HTERT RPE-1 (cell line): Measurements from ENCODE around the gene RGS9.
"Not testable (repeated sequence)": the region's sequence is repeated elsewhere in the genome, so short reads cannot be mapped to it uniquely, and the experiment has no call there.

Experiments
- in situ Hi-C: fragments of 300-500 bp; cut with MboI; formaldehyde crosslinking; loops from 4 replicates; pipeline ENCODE4 v1.14.3; 2020; ENCODE audit warnings: low sequenced_read_pairs

Gene RGS9

DNA sequence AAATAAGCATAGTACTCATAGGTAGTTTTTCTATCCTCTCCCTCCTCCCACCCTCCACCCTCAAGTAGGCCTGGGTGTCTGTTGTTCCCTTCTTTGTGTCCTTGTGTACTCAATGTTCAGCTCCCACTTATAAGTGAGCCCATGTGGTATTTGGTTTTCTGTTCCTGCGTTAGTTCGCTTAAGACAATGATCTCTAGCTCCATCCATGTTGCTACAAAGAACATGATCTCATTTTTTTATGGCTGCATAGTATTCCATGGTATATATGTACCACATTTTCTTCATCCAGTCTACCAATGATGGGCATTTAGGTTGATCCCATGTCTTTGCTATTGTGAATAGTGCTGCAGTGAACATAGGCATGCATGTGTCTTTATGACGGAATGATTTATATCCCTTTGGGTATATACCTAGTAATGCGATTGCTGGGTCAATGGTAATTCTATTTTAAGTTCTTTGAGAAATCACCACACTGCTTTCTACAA lies 43.6 kb downstream of the RGS9 start:
- in situ Hi-C loops, result not testable (repeated sequence)

- in situ Hi-C loops, result no loop called here
Measured at GRCh38 chr17:65181237-65182061, 44.3 kb downstream of the RGS9 start.

GRCh38 chr17:65182233-65182632 lies 45.1 kb downstream of the RGS9 start:
- in situ Hi-C loops, result no loop called here

DNA sequence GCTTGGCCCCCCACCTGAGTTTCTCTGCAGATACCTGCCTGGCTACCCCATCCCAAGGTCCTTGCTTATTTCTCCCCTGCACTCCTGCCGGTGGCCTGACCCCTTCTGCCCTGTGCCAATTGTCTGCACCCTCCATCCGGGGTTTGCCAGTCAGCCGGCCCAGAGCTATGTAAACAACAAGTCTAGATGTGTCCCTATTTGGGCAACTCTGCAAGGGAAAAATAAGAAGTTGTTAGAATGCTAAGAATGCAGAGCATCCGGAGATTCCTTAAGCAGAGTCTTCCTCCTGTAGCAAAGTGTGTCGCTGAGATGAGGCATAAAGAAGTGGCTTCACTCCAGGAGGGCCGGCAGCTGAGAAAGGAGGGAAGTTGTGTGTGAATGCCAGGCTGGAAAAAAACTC lies 46.6 kb downstream of the RGS9 start:
- in situ Hi-C loops, result no loop called here

DNA sequence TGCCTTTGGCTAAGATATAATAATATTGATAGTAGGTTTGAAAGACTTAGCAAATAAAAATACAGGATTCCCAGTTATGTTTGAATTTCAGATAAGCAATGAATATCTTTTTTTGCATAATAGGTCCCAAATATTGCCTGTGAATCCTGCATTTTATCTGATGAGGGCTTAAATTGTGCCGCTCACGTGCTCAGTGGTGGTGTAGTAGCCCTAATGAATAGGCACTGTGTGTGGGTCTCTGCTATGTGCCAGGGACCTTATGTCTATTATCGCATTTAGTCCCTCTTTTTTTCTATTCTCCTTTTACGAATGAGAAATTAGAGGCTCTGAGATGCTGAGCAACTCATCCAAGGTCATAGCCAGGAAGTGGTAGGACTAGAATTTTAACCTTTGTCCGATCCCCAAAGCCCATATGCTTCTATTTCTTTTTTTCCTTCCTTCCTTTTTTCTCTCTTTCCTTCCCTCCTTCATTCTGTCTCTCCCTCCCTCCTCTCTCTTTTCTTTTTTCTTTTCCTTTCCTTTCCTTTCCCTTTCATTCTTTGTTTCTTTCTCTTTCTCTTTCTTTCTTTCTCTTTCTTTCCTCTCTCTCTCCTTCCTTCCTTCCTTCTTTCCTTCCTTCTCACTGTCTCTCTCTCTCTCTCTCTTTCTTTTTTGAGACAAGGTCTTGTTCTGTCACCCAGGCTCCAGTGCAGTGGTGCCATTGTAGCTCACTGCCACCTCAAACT lies 47.2 kb downstream of the RGS9 start:
- in situ Hi-C loops, result no loop called here

- in situ Hi-C loops, result no loop called here
Measured at GRCh38 chr17:65185062-65185461, 47.9 kb downstream of the RGS9 start.

DNA sequence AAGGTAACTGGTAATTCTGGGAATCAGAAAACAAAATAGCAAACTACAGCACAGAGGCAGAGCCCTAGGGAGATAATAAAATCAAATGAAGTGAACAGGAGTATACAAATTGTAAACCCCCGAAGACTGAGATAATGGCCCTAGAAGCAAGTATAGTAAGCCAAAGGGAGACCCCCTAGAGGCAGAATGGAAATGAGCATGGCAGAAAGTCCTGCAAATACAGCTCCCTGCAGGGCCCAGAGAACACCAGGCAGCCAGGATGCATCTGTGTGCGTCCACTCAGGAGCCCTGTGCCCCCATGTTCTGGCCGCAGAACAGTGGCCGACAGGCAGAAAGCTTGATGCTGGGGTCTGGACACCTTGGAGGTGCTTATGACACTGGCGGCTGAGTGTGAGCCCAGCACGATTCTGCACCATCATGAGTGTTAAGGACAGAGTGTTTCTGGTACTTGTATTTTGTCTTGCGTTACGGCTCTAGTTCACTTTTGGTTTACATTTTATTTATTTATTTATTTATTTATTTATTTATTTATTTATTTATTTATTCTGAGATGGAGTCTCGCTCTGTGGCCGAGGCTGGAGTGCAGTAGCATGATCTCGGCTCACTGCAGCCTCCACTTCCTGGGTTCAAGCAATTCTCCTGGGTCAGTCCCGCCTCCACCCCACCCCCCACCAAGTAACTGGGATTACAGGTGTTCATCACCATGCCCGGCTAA lies 48.7 kb downstream of the RGS9 start:
- in situ Hi-C loops, result no loop called here

- in situ Hi-C loops, result no loop called here
Measured at GRCh38 chr17:65190467-65191097, 53.4 kb downstream of the RGS9 start.

- in situ Hi-C loops, result no loop called here
Measured at GRCh38 chr17:65191811-65192740, 54.9 kb downstream of the RGS9 start.

GRCh38 chr17:65193305-65193704 lies 56.1 kb downstream of the RGS9 start:
- in situ Hi-C loops, result no loop called here

DNA sequence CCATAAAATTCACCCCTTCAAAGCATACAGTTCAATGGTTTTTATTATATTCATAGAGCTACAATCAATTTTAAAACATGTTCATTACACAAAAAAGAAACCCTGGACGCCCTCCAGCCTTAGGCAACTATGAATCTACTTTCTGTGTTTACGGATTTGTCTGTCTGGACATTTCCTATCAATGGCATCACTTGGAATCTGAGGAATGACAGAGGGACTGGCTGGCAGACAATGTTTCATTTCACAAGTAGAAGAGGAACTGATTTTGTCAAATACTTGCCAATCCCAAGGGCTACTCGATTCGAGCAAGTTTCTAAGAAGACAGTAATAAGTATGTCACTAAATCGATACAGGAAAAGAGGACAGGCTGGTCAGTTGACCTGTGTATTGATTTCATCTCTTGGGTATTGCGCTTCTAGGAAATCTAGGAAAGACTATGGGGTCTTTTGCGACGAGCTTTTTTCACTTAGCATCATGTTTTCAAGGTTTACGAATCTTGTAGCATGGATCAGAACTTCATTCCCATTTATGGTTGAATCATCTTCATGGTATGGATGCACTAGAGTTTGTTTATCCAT lies 56.6 kb downstream of the RGS9 start:
- in situ Hi-C loops, result no loop called here

DNA sequence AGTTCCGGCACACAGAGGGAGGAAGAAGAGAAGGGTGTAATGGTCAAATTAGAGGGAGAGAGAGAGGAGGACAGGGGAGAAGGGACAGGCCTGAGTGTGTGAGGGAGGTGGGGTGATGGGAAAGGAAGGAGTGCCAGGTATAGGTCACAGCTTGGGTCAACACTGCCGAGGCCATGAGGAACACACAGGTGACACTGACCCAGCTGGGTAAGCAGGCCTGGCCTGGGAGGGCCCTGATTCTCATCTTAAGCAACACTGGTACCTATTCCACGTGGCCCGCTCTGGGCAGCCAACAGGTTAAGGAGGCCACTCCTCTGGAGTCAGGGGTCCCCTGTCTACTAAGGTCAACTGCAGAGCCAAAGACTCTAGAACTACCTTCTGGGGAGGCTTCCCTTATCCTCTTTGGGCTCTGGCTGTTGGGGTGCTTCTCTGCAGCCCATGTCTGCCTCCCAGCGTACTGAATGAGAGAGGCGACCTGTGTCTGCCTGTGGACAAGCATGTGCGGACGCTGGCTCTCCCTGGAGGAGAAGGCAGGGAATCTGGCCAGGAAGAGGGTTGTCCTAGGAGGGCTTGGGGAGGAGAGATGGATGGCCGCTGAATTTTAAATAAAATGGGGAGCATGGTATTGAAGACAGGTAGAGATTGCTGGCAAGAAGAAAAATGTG lies 57.6 kb downstream of the RGS9 start:
- in situ Hi-C loops, result no loop called here

GRCh38 chr17:65195716-65196115 lies 58.5 kb downstream of the RGS9 start:
- in situ Hi-C loops, result no loop called here

GRCh38 chr17:65196617-65197016 lies 59.4 kb downstream of the RGS9 start:
- in situ Hi-C loops, result no loop called here

- in situ Hi-C loops, result no loop called here
Measured at GRCh38 chr17:65197201-65197600, 60.0 kb downstream of the RGS9 start.

- in situ Hi-C loops, result no loop called here
Measured at GRCh38 chr17:65198653-65199382, 61.6 kb downstream of the RGS9 start.

DNA sequence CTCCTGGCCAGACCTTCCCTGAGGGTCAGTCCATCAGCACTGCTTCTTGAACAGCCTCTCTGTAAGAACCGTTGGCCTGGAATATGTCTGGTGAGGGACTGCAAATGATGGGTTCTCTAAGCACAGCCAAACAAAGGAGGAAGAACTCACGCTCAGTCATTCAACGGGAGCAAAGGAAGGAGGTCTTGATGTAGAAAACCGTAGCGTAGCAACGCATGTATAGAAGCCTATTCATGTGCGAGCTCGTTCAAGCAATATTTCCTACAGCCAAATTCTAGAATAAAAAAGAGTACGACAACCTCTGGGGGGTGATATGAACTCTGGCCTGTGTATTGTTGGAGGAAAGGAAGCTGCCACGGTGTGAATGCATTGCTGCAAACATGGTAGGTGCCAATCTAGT lies 64.2 kb downstream of the RGS9 start:
- in situ Hi-C loops, result no loop called here

GRCh38 chr17:65202844-65203571 lies 65.8 kb downstream of the RGS9 start:
- in situ Hi-C loops, result no loop called here
